ENCODE data around the gene STK10. TPM values are rescaled to one million over a fixed set of nuclear protein-coding genes. Genes with fewer than 3 reads are reported as not detected.

STK10 gene
- total and polyA plus RNA-seq, 2 of the 8 experiments (the other 6 are each of a cell fraction or from before 2014, with no cell fraction given), result 10.5 to 21.4 TPM

DNA sequence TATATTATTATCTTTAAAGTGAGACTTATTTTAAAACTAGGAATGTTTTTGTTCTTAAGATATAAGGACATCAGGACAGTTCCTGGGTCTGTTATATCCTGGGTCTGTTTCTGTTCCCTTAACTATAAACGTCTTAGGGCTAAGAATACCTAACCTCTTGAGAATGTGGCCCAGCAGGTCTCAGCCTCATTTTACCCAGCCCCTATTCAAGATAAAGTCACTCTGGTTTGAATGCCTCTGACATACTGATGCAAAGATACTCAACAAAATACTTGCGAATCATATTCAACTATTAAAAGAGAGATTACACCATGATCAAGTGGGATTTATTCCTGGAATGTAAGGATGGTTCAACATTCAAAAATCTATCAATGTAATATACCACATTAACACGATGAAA lies 51.0 kb downstream of the STK10 start:
- 88% methylated on average over 3 of the region's 3 CpGs; no CpG with 5 or more reads in 1 of the 2 experiments for WGBS, 2 experiments (ENCODE audit: extremely low coverage in 1 of 2, insufficient coverage in 1 of 2, insufficient read length in 1 of 2, insufficient replicate concordance in 2 of 2, low coverage in 1 of 2, low lambda C conversion rate in 2 of 2, missing lambda C conversion rate in 1 of 2)

More for the DNA sequence above, 51.0 kb downstream of the STK10 start:
- H3K27me3 ChIP-seq (replicated peaks in 1 of 4; ENCODE audit: control insufficient read depth in 3 of 4, extremely low read depth in 1 of 4, insufficient read depth in 3 of 4, low read length in 3 of 4), result no peaks in the 10 kb centered on the region
- no peak overlapping the region for H3K9ac ChIP-seq (replicated peaks in 1 of 4; ENCODE audit: extremely low read depth in 1 of 4, low read depth in 3 of 4, low read length in 3 of 4)
- peaks cover 2% of the 10 kb centered on the region; the same call in 1 of the 2 replicates for H3K23me2 ChIP-seq (ENCODE audit: low read depth, low read length)
- FAIRE-seq (no peak), DNase-seq (ENCODE audit: low read depth in 1 of 2, low spot score in 2 of 2) (no peak)
- POLR2A ChIA-PET (ENCODE audit: partially characterized antibody), result no interaction called here
- H2AK5ac ChIP-seq (ENCODE audit: low read depth, low read length), result no peak overlapping the region
- H3K4me2 ChIP-seq (ENCODE audit: insufficient read depth in 1 of 2, low read depth in 2 of 2, low read length in 2 of 2), result no peak overlapping the region
- H3K4me3 ChIP-seq (ENCODE audit: extremely low read depth in 1 of 4, insufficient read depth in 2 of 4, low read depth in 3 of 4, low read length in 4 of 4), result no peak overlapping the region
- no peak overlapping the region for H2BK5ac ChIP-seq (ENCODE audit: low read depth, low read length)
- CTCF ChIA-PET (ENCODE audit: partially characterized antibody), result no interaction called here
- no peaks in the 10 kb centered on the region for H3K79me1 ChIP-seq (ENCODE audit: low read depth, low read length)
- no peak overlapping the region for H2AFZ ChIP-seq (ENCODE audit: low read length)
- no peak overlapping the region for H2BK15ac ChIP-seq (ENCODE audit: low read length)
- H3K14ac ChIP-seq (ENCODE audit: insufficient read length), result no peak overlapping the region
- H3K79me2 ChIP-seq (ENCODE audit: control insufficient read depth in 1 of 2, insufficient read depth in 2 of 2, low read length in 2 of 2), result no peaks in the 10 kb centered on the region
- no peak overlapping the region for H3K23ac ChIP-seq (ENCODE audit: insufficient read length)
- H4K5ac ChIP-seq (ENCODE audit: insufficient read length, low read depth, low read length), result no peak overlapping the region
- H3K4me1 ChIP-seq (replicated peaks in 1 of 4; ENCODE audit: control insufficient read depth in 3 of 4, insufficient read depth in 4 of 4, low read length in 3 of 4), result peaks cover 0 to 4% (median 0%) of the 10 kb centered on the region in 4 experiments; a peak in 1 of 7 replicates
- TF ChIP-seq MAFK (IDR thresholded peaks at IDR 0.05; ENCODE audit: low read depth, low read length), result no peak
- TF ChIP-seq FOSL1 (IDR thresholded peaks at IDR 0.05; ENCODE audit: insufficient read depth, low read depth, low read length), result no peak
- no peak for TF ChIP-seq PHF8 (conservative IDR thresholded peaks at IDR 0.05; ENCODE audit: low read depth, low read length)
- TF ChIP-seq CBX5 (IDR thresholded peaks at IDR 0.05; ENCODE audit: low read depth, low read length), result no peak
- no peak for TF ChIP-seq KDM5A (IDR thresholded peaks at IDR 0.05; ENCODE audit: low read length)
- TF ChIP-seq SP1 (IDR thresholded peaks at IDR 0.05; ENCODE audit: low read depth, low read length), result no peak
- TF ChIP-seq ZNF274 (IDR thresholded peaks at IDR 0.05; ENCODE audit: borderline replicate concordance, extremely low read depth, low read length), result no peak
- TF ChIP-seq ASH2L (IDR thresholded peaks at IDR 0.05; ENCODE audit: low read length), result no peak
- TF ChIP-seq TAF1 (IDR thresholded peaks at IDR 0.05; ENCODE audit: low read depth, low read length), result no peak
- no peak for TF ChIP-seq SP2 (IDR thresholded peaks at IDR 0.05; ENCODE audit: low read length)
- TF ChIP-seq JUN (IDR thresholded peaks at IDR 0.05; ENCODE audit: low read depth, low read length), result no peak
- peaks cover 0 to 2% of the 10 kb centered on the region in 2 experiments for H4K20me1 ChIP-seq (replicated peaks in 1 of 2; ENCODE audit: control insufficient read depth in 1 of 2, insufficient read depth in 2 of 2, low read length in 2 of 2)
- H2BK120ac ChIP-seq (replicated peaks; ENCODE audit: low read depth, low read length), result no peak overlapping the region
- no peaks in the 10 kb centered on the region; a peak in 1 of 4 replicates for H3K9me3 ChIP-seq (ENCODE audit: insufficient read depth in 2 of 2, low read depth in 1 of 2, low read length in 1 of 2)
- H2BK12ac ChIP-seq (ENCODE audit: low read depth, low read length), result no peak overlapping the region
- no peak overlapping the region for H2BK20ac ChIP-seq (ENCODE audit: low read length)
- no peak overlapping the region for H4K8ac ChIP-seq (ENCODE audit: extremely low read depth, insufficient read depth, low read length)
- no peak overlapping the region for H3K56ac ChIP-seq (replicated peaks; ENCODE audit: insufficient read length, low read depth, low read length)
- H4K91ac ChIP-seq (replicated peaks; ENCODE audit: insufficient read length, low read length), result no peak overlapping the region
- H3K18ac ChIP-seq (ENCODE audit: extremely low read depth, low read length), result no peak overlapping the region
- H3K27ac ChIP-seq (ENCODE audit: low read depth, low read length), result no peak overlapping the region
- H3K36me3 ChIP-seq (ENCODE audit: control insufficient read depth in 2 of 4, insufficient read depth in 4 of 4, low read length in 3 of 4), result no peaks in the 10 kb centered on the region
- H3K4ac ChIP-seq (replicated peaks; ENCODE audit: insufficient read length, low read depth, low read length), result no peak overlapping the region

Data from H1 (cell line).